ENCODE results near the gene CACNA1I.

DNA sequence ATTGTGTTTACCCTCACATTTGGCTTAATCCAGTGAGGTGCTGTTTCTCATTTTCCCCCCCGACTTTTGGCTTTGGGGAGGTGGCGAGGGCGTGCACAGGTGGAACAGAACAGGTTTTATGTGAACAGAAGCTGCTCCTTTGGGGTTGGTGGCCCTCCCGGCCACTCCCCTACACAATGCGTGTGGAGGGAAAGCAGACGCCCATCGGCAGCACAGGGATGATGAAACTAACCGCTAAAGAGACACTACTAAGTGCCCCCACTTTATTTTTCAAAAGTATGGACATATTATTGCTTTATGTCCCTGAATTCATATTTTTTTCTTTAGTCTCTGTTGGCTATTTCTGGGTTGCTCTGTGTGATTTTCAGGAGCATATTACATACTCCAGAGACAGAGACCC, 162.1 kb downstream of the CACNA1I start:
- no peak for TF ChIP-seq CTCF (IDR thresholded peaks at IDR 0.05; ENCODE audit: insufficient read depth, low read depth, low read length)
- no peak for TF ChIP-seq EZH2 (IDR thresholded peaks at IDR 0.05; ENCODE audit: insufficient read depth, low read length)

All from astrocyte (in vitro differentiated cells and primary cell).